GM10248 (cell line): Measurements from ENCODE around the gene UFC1.

ENCODE experiments used
- CTCF ChIA-PET: fragments of 300-600 bp; sonication (Branson Sonifier 250); formaldehyde crosslinking; extraction: SDS; loops from one replicate; lab custom pipeline; 2021; ENCODE audit warnings: antibody characterized with exemption; lab: Yijun Ruan, JAX
- POLR2A ChIA-PET: fragments of 350-650 bp; sonication (Branson Sonifier 250); formaldehyde crosslinking; extraction: SDS; loops from one replicate; lab custom pipeline; 2020; ENCODE audit warnings: antibody characterized with exemption; lab: Yijun Ruan, JAX
- DNase-seq: peaks from one replicate; pipeline ENCODE4 v3.0.0; 2012; ENCODE audit errors: extremely low spot score
- CTCF ChIP-seq: IDR thresholded peaks from 2 replicates; pipeline ENCODE4 v1.5.1; 2012; ENCODE audit warnings: mild to moderate bottlenecking, low read depth; ENCODE audit errors: extremely low read depth, missing control alignments, control extremely low read depth

UFC1 gene

GRCh38 chr1:161200992-161201835 lies 47.4 kb downstream of the UFC1 start:
- no peak for TF ChIP-seq CTCF
- ChIA-PET POLR2A (no interaction called here), CTCF (interaction anchor here (0.9 to 13.8 kb wide), 13 partner anchors 9 to 181 kb away, joined by 3 to 117 read pairs (median 9); partner anchors contain the start of genes PPOX and TOMM40L)
- DNase-seq: no peak

GRCh38 chr1:161201836-161202712 lies 48.3 kb downstream of the UFC1 start, which contains the start of gene NDUFS2:
Gene NDUFS2, plus strand, starts transcription at chr1:161202367. Its CDS starts 19 bp downstream, at chr1:161202386.
- ChIA-PET POLR2A (interaction anchor here (0.9 to 1.0 kb wide), 2 partner anchors 23 to 36 kb away, joined by 4 read pairs; partner anchors contain the start of genes PPOX and TOMM40L), CTCF (interaction anchor here (0.9 to 13.8 kb wide), 17 partner anchors 9 to 180 kb away, joined by 3 to 117 read pairs (median 6); partner anchors contain the start of genes APOA2, PPOX and TOMM40L)
- DNase-seq: peak; percentile 94
- peak; percentile 10 for TF ChIP-seq CTCF

- ChIA-PET POLR2A (interaction anchor here (1.4 kb wide), 1 partner anchor 19 kb away, joined by 3 read pairs; the partner anchor contains the start of gene TOMM40L), CTCF (interaction anchor here (1.0 to 13.8 kb wide), 8 partner anchors 9 to 176 kb away, joined by 3 to 117 read pairs (median 6); partner anchors contain the start of gene TOMM40L)
- TF ChIP-seq CTCF: no peak
- no peak for DNase-seq
Observed at GRCh38 chr1:161206411-161207140, 52.8 kb downstream of the UFC1 start.

GRCh38 chr1:161207173-161207572 lies 53.4 kb downstream of the UFC1 start:
- POLR2A ChIA-PET: interaction anchor here (1.4 kb wide), 1 partner anchor 18 kb away, joined by 3 read pairs; the partner anchor contains the start of gene TOMM40L
- no peak for DNase-seq
- CTCF ChIA-PET: interaction anchor here (1.0 to 13.8 kb wide), 6 partner anchors 9 to 175 kb away, joined by 3 to 117 read pairs (median 16); partner anchors contain the start of gene TOMM40L
- TF ChIP-seq CTCF: no peak
